Neural cell (in vitro differentiated cells): ENCODE results near the gene HDGFL2. TPM values are rescaled to one million over a fixed set of nuclear protein-coding genes. Genes with fewer than 3 reads are reported as not detected.

Experiments
- H2AFZ ChIP-seq: fragments of 200-600, 300-800 bp; sonication (generic), shearing (Covaris generic); 2 replicates; pipeline ENCODE4 v1.6.0; 2014; ENCODE audit warnings: low read depth, mild to moderate bottlenecking, antibody characterized with exemption, low read length, moderate library complexity
- H3F3A ChIP-seq: fragments of 200-600 bp; shearing (Covaris generic); 2 replicates; pipeline ENCODE4 v1.6.1; 2016; ENCODE audit warnings: mild to moderate bottlenecking, moderate library complexity, mixed read lengths, antibody characterized with exemption, low read length; ENCODE audit not compliant: insufficient read depth, poor library complexity, severe bottlenecking
- H3K27ac ChIP-seq: fragments of 200-600, 300-800 bp; sonication (generic), shearing (Covaris generic); 2 replicates; pipeline ENCODE4 v1.5.1; 2014; ENCODE audit warnings: mild to moderate bottlenecking, low read length, moderate library complexity
- H3K27me3 ChIP-seq: fragments of 300-800, 200-600 bp; sonication (generic), shearing (Covaris generic); 2 replicates; pipeline ENCODE4 v1.6.0; 2014; ENCODE audit warnings: mild to moderate bottlenecking, low read depth, low read length, moderate library complexity; ENCODE audit not compliant: insufficient read depth
- H3K36me3 ChIP-seq: fragments of 300-800, 200-600 bp; sonication (generic), shearing (Covaris generic); 2 replicates; pipeline ENCODE4 v1.5.1; 2014; ENCODE audit warnings: mild to moderate bottlenecking, antibody characterized with exemption, low read length, moderate library complexity; ENCODE audit not compliant: insufficient read depth
- H3K4me2 ChIP-seq: fragments of 300-800, 200-600 bp; sonication (generic), shearing (Covaris generic); 2 replicates; pipeline ENCODE4 v1.6.0; 2014; ENCODE audit warnings: mild to moderate bottlenecking, low read length
- H3K4me3 ChIP-seq: fragments of 300-800, 200-600 bp; sonication (generic), shearing (Covaris generic); 2 replicates; pipeline ENCODE4 v1.5.1; 2014; ENCODE audit warnings: mild to moderate bottlenecking, low read length, moderate library complexity
- H3K79me2 ChIP-seq: fragments of 200-600 bp; shearing (Covaris generic); replicated peaks from 2 replicates; pipeline ENCODE4 v1.6.0; 2014; ENCODE audit warnings: mild to moderate bottlenecking, low read length, moderate library complexity; ENCODE audit not compliant: insufficient read depth
- H3K9ac ChIP-seq: fragments of 300-800, 200-600 bp; sonication (generic), shearing (Covaris generic); 2 replicates; pipeline ENCODE4 v1.6.1; 2016; ENCODE audit warnings: mild to moderate bottlenecking, low read length, mixed read lengths
- H3K9me2 ChIP-seq: fragments of 200-600 bp; shearing (Covaris generic); 2 replicates; pipeline ENCODE4 v1.6.1; 2016; ENCODE audit warnings: mild to moderate bottlenecking, low read length, mixed read lengths; ENCODE audit not compliant: insufficient read depth
- H3K9me3 ChIP-seq: fragments of 200-600, 300-800 bp; sonication (generic), shearing (Covaris generic); 2 replicates; pipeline ENCODE4 v1.6.1; 2016; ENCODE audit warnings: mild to moderate bottlenecking, mixed run types, low read length, moderate library complexity, mixed read lengths
- H4K20me1 ChIP-seq: fragments of 200-600 bp; shearing (Covaris generic); 2 replicates; pipeline ENCODE4 v1.6.1; 2016; ENCODE audit warnings: mild to moderate bottlenecking, mixed run types; ENCODE audit not compliant: insufficient read depth
- EZH2 ChIP-seq: fragments of 200-600, 300-800 bp; shearing (Covaris generic), sonication (generic); IDR thresholded peaks from 2 replicates; pipeline ENCODE4 v1.6.1; 2014; ENCODE audit warnings: antibody characterized with exemption, low read length, borderline replicate concordance, mild to moderate bottlenecking; ENCODE audit not compliant: insufficient read depth, poor library complexity, severe bottlenecking
- MXI1 ChIP-seq: fragments of 450-650 bp; conservative IDR thresholded peaks from 2 replicates; pipeline ENCODE4 v1.6.1; 2014; ENCODE audit warnings: antibody characterized with exemption, mild to moderate bottlenecking; ENCODE audit not compliant: poor library complexity, severe bottlenecking
- POLR2AphosphoS5 ChIP-seq: IDR thresholded peaks from 2 replicates; pipeline ENCODE4 v1.6.1; 2012
- RAD21 ChIP-seq: fragments of 450-650 bp; conservative IDR thresholded peaks from 2 replicates; pipeline ENCODE4 v1.6.1; 2014; ENCODE audit warnings: antibody characterized with exemption, mild to moderate bottlenecking, moderate library complexity
- SMC3 ChIP-seq: fragments of 450-650 bp; conservative IDR thresholded peaks from 2 replicates; pipeline ENCODE4 v1.6.1; 2014; ENCODE audit warnings: antibody characterized with exemption, mild to moderate bottlenecking, moderate library complexity; ENCODE audit not compliant: poor library complexity
- TAF1 ChIP-seq: IDR thresholded peaks from 2 replicates; pipeline ENCODE4 v1.6.1; 2012; ENCODE audit warnings: low read depth
- polyA plus RNA-seq: library from polyadenylated mRNA; depleted of rRNA; stranded (reverse); fragments of >200 nt; gene quantifications from 2 replicates; pipeline ENCODE4 v1.2.3, GENCODE V29; 2014
- TF ChIP-seq, protein P1 (sequence below): IDR thresholded peaks from 2 replicates; pipeline ENCODE4 v1.6.1; 2012; ENCODE audit warnings: borderline replicate concordance
- TF ChIP-seq, protein P2 (sequence below): fragments of 450-650 bp; IDR thresholded peaks from 2 replicates; pipeline ENCODE4 v1.5.1; 2014; ENCODE audit warnings: antibody characterized with exemption, mild to moderate bottlenecking, moderate library complexity; ENCODE audit not compliant: poor library complexity, severe bottlenecking

The HDGFL2 gene
- polyA plus RNA-seq, 1 donor from 2014 or later = 79.7 TPM

GRCh38 chr19:4521170-4521887 lies 49.2 kb downstream of the HDGFL2 start:
- H3K79me2 ChIP-seq = no peaks in the 10 kb centered on the region
- no peak overlapping the region for H3K27ac ChIP-seq
- H3F3A ChIP-seq = no peaks in the 10 kb centered on the region
- no peaks in the 10 kb centered on the region for H3K9me2 ChIP-seq
- H3K9me3 ChIP-seq = no peaks in the 10 kb centered on the region
- H3K4me3 ChIP-seq = no peak overlapping the region
- H3K36me3 ChIP-seq = no peaks in the 10 kb centered on the region
- no peak overlapping the region for H3K9ac ChIP-seq
- no peaks in the 10 kb centered on the region for H4K20me1 ChIP-seq
- TF ChIP-seq, protein P1, sequence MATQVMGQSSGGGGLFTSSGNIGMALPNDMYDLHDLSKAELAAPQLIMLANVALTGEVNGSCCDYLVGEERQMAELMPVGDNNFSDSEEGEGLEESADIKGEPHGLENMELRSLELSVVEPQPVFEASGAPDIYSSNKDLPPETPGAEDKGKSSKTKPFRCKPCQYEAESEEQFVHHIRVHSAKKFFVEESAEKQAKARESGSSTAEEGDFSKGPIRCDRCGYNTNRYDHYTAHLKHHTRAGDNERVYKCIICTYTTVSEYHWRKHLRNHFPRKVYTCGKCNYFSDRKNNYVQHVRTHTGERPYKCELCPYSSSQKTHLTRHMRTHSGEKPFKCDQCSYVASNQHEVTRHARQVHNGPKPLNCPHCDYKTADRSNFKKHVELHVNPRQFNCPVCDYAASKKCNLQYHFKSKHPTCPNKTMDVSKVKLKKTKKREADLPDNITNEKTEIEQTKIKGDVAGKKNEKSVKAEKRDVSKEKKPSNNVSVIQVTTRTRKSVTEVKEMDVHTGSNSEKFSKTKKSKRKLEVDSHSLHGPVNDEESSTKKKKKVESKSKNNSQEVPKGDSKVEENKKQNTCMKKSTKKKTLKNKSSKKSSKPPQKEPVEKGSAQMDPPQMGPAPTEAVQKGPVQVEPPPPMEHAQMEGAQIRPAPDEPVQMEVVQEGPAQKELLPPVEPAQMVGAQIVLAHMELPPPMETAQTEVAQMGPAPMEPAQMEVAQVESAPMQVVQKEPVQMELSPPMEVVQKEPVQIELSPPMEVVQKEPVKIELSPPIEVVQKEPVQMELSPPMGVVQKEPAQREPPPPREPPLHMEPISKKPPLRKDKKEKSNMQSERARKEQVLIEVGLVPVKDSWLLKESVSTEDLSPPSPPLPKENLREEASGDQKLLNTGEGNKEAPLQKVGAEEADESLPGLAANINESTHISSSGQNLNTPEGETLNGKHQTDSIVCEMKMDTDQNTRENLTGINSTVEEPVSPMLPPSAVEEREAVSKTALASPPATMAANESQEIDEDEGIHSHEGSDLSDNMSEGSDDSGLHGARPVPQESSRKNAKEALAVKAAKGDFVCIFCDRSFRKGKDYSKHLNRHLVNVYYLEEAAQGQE = no peak
- TF ChIP-seq SMC3 (no peak), TAF1 (no peak), POLR2AphosphoS5 (no peak), RAD21 (no peak)
- TF ChIP-seq, protein P2, sequence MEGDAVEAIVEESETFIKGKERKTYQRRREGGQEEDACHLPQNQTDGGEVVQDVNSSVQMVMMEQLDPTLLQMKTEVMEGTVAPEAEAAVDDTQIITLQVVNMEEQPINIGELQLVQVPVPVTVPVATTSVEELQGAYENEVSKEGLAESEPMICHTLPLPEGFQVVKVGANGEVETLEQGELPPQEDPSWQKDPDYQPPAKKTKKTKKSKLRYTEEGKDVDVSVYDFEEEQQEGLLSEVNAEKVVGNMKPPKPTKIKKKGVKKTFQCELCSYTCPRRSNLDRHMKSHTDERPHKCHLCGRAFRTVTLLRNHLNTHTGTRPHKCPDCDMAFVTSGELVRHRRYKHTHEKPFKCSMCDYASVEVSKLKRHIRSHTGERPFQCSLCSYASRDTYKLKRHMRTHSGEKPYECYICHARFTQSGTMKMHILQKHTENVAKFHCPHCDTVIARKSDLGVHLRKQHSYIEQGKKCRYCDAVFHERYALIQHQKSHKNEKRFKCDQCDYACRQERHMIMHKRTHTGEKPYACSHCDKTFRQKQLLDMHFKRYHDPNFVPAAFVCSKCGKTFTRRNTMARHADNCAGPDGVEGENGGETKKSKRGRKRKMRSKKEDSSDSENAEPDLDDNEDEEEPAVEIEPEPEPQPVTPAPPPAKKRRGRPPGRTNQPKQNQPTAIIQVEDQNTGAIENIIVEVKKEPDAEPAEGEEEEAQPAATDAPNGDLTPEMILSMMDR = no peak
- no peak overlapping the region for H3K4me2 ChIP-seq
- no peaks in the 10 kb centered on the region for H3K27me3 ChIP-seq
- H2AFZ ChIP-seq = no peak overlapping the region

- H2AFZ ChIP-seq = no peak overlapping the region
- H3K9me3 ChIP-seq = no peaks in the 10 kb centered on the region
- H3K4me3 ChIP-seq = no peak overlapping the region
- no peaks in the 10 kb centered on the region for H3K27me3 ChIP-seq
- no peak overlapping the region for H3K4me2 ChIP-seq
- no peaks in the 10 kb centered on the region for H3F3A ChIP-seq
- H3K9ac ChIP-seq = no peak overlapping the region
- H3K9me2 ChIP-seq = no peaks in the 10 kb centered on the region
- TF ChIP-seq MXI1 (no peak), RAD21 (no peak), SMC3 (no peak), POLR2AphosphoS5 (no peak), EZH2 (no peak), TAF1 (no peak)
- TF ChIP-seq, protein P2 = no peak
- TF ChIP-seq, protein P1 = no peak
- H4K20me1 ChIP-seq = no peaks in the 10 kb centered on the region
- H3K36me3 ChIP-seq = no peaks in the 10 kb centered on the region
- H3K27ac ChIP-seq = no peak overlapping the region
- no peaks in the 10 kb centered on the region for H3K79me2 ChIP-seq
Observed at GRCh38 chr19:4521888-4522242, 49.8 kb downstream of the HDGFL2 start.
